HG03378 (cell line): ENCODE data around the gene RFPL3.

Experiments
- ATAC-seq: cut with Tn5 transposase; IDR thresholded peaks from one replicate; pipeline ENCODE4 v1.9.1; 2021; ENCODE audit warnings: mild to moderate bottlenecking, moderate library complexity; ENCODE audit not compliant: unreplicated experiment

The RFPL3 gene

DNA sequence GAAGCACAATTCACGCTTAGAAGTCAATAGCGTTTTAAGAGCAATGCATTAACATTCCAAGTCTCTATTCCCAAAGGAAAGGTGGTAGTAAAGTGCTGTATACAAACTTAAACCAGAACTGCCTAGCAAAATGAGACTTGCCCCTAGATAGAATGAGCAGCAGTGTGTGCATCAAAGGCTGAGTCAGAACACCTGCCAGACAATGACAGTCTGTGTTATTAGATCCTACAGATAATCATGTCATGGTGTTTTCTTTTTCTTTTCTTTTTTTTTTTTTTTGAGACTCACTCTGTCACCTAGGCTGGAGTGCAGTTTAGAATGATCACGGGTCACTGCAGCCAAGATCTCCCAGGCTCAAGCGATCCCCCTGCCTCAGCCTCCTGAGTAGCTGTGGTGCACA is 52.8 kb downstream of the RFPL3 start:
- ATAC-seq: no peak
